NCI-H2196 (cell line): ENCODE results near the gene CDCA8.
A peak's percentile ranks its signal among the peaks of the same experiment; 100 is the strongest.

Experiments used
- DNase-seq: peaks from one replicate; lab custom pipeline; 2025; ENCODE audit not compliant: unreplicated experiment; lab: John Stamatoyannopoulos, UW

The CDCA8 gene

DNA sequence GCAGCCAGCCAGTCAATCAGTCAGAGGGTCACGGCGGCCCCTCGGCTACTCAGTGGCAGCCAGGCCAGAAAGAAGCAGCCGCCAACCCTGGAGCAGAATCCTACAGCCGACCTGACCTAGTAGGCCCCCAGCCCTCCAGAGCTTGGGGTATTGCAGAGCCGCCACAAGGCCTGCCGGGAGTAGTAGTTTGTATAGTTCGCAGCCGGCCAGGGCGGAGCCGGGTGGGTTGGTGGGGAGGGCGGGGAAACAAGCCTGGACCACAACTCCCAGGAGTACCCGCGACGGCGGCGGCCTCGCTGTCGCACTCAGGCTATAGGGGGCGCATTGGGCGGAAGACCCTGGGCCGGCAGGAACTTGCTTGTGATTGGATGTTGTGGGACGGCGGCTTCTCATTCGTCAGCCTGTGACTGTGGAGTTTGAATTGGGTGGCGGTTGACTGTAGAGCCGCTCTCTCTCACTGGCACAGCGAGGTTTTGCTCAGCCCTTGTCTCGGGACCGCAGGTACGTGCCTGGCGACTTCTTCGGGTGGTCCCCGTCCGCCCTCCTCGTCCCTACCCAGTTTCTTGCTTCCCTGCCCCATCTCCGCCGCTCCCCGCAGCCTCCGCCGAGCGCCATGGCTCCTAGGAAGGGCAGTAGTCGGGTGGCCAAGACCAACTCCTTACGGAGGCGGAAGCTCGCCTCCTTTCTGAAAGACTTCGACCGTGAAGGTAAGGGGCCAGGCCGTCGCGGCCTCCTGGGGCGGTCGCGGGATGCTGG lies at the start of gene CDCA8:
Gene CDCA8 (plus strand): TSS at position 439 of the 756 bp plus-strand sequence. CDS start 175 bp downstream, at position 614.
- peak; percentile 96 for DNase-seq

DNA sequence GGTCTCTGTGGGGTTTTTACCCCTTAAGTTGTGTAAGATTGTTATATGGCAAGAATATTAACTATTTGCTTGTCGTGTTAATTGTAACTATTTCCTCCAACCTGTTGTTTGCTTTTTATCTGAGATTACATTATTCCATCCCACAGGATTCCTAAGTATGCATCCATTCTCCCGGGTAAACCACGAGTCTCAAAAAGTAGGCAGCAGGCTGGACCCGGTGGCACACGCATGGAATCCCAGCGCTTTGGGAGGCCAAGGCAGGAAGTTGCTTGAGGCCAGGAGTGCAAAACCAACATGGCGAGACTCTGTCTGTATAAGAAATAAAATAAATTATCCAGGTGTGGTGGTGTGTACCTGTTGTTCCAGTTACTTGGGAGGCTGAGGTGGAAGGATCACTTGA lies 45.0 kb upstream of the CDCA8 start:
- no peak for DNase-seq

DNA sequence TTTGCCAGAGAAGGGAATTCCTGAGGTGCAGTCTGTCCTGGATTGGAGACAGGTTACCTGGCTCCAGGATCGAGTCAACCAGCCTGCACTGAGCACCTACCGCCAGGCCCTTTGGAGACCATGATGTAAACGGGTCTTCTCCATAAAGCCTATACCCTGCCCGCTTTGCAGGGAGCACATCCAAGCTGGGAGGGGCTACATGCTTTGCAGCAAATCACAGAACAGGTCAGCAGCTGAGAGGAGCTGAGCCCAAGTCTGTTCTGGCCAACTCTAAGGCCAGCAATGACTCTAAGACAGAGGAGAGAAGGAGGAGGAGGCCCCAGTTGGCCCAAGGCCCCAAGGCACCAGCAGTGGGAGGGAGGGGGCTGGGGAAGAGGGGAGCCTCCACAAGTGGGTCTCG lies 42.1 kb upstream of the CDCA8 start:
- DNase-seq, result no peak

DNA sequence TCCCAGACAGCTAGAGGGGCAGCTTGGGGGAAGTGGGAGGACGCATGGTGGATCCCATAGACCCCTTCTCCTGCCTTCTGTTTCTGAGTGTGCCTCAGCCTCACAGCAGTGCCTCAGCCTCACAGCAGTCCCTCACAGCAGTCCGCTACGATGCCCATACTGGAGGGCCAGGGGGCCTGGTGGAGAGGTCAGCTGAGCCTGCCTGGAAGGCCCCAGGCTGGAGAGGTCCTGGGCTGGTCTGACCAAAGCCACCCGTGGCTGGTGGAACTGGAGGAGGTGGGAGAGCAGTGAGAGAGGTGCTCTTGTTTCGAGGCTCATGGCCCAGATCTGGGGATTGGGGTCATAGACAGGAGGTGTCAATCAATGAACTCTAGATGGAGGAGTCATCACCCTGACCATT lies 41.6 kb upstream of the CDCA8 start:
- DNase-seq, result no peak

DNA sequence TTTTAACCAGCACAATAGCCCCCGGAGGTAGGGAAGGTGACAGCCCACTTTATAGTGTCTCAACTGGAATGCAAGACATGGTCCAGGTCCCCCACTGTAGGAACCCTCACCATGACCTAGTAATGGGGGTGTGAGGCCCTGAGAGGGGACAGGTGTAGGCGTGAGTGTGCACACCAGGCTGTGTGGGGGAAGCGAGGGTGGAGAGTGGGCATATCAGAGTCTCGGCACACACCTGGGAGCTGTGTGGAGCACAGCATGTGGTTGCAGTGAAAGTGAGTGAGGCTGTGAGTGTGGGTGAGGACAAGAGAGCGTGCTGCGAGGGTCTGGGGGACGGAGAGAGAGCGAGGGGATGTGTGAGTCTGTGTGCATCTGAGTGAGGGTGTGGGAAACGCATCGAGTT lies 40.5 kb upstream of the CDCA8 start:
- DNase-seq, result no peak

DNA sequence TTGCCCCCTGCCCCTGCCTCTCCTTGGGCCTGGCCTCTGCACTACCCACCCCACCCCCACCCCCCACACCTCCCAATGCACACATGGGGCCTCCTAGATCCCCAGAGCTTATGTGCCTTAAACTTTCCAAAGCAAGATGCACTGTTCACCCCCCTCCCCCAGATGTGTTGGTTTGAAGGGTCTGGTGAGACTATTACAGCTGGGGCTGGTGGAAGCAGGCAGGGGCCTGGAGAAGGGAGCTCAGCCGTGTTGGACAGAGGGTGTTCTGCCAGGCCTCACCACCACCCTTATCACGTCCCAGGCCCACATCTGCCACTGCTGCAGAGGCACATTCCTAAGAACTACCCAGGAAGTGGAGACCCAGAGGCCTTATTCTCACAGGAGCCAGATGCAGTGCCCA lies 39.3 kb upstream of the CDCA8 start:
- no peak for DNase-seq

DNA sequence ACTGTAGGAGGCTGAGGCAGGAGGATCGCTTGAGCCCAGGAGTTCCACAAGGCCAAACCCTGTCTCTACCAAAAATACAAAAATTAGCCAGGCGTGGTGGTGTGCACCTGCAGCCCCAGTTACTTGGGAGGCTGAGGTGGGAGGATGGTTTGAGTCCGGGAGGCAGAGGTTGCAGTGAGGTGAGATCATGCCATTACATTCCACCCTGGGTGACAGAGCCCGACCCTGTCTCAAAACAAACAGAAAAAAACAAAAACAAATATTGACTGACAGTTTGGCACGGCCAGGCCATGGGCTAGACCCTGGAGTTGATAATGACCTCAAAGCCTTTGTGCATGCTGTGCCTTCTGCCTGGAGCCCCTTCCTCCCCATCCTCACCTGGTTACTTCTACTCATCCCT lies 38.4 kb upstream of the CDCA8 start:
- no peak for DNase-seq

DNA sequence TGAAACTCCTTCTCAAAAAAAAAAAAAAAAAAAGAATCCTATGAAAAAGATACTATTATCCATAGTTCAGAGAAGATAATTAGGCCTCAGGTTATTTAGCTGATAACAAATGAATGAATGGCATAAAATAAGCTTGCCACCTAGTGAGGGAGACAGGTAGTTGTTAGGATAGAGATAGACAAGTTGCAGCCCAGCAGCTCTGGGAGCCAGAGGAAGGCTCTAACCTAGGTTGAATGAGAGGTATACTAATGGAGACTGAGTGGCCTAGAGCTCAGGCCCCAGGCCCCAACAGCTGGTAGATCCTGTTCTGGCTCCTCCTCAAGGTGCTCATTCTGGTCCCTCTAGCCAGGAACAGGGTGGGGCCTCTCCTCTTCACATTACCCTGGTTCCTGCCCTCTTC lies 37.0 kb upstream of the CDCA8 start:
- DNase-seq, result no peak

DNA sequence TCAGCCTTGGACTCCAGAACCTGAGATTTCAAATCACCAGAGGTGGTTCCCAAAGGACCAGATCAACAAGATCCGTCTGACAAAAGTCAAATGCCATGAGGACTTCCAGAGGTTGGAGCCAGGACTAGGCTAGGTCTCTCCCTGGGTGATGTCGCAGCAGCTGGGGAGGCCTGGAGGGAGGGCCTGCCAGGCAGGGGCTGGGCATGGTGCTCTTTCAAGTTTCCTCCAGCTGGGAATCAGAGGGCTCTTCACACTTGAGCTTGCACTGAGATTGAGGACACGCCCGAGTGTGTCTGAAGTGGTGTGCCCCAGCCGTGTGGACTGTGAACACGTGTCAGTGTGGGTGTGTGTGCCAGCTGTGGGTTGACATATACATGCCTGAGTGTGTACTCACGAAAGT lies 36.3 kb upstream of the CDCA8 start:
- DNase-seq, result no peak

DNA sequence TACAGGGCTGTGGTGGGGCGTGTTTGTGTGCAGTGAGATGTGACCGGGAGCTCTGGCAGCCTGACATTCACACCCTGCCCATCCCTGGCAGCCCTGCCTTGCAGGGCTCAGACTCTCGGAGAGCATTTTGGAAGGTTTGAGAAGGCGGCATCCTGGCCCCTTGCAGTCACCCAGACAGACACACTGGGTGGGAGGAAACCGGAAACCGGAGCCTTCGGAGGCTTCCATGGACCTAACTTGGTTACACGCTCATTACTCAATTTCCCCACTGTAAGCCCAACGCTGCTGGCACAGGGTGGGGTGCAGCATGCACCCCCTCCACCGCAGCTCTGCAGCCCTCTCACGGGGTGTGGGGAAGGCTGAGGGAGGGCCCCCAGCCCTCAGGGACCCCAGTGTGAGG lies 35.4 kb upstream of the CDCA8 start:
- DNase-seq, result no peak

DNA sequence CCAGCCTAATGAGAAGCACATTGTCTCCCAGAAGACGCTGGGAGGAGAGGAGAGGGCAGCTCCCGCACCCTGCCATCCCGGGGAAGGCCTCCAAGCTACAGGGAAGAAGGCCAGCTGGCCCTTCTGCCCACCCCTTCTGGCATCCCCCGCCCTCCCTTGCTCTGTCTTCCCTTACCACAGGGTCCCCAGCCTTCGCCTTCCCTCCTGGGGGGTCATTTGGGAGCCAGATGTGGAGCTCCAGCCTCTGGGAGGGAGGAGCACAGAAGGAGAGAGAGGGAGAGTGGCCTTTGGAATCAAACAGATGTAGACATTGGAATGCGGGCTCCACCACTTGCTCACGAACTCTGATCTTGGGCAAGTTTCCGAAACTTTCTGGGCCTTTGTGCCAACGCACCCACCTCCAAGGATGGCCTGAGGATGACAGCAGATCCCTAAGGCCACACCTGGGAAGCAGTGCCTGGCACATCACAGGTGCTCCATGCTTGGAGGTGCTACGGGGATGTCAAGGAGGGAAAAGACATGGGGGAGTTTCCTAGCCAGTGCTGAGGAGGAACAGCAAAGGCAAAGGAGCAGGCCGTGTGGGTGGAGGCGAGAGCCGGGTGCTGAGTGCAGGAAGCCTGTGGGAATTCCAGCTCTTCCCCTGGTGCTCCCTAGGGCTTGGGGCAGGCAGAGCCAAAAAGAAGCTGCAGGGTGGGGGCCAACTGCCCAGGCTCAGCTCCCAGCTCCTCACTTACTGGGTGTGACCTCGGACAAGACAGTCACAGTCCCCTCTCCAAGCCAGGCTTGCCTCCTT lies 34.5 kb upstream of the CDCA8 start:
- DNase-seq, result no peak

DNA sequence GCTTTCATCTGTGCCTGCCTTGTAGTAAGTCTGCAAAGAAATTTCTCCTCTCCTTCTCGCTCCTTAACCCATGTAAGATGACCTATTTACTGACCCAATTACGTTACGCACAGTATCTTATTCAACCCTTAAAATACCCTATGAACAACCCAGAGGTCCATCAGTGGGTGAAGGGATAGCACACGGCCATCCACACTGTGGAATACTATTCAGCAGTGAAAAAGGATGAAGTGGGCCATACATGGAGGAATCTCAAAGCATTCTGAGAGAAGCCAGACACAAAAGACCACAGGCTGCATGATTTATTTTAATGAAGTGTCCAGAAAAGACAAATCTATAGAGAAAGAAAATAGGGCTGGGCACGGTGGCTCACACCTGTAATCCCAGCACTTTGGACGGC lies 33.8 kb upstream of the CDCA8 start:
- no peak for DNase-seq

DNA sequence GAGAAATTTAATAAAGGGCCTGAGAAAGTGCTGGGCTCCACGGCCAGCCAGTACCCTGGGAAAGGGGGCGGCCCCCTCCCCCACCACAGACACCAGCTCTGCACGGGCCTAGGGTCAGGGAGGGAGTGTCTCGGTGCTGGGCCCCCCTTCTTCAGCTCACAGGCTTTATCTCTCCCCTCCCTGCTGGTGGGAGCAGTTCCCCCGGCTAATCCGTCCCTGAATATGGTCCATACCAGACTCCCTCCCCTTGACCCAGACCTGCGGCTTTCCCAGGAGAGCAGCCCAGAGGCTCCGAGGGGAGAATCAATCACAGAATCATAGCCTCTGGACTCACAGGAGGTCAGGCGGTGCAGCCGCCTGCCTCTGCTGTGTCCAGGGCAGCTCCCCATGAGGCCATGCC lies 31.7 kb upstream of the CDCA8 start:
- DNase-seq, result no peak

DNA sequence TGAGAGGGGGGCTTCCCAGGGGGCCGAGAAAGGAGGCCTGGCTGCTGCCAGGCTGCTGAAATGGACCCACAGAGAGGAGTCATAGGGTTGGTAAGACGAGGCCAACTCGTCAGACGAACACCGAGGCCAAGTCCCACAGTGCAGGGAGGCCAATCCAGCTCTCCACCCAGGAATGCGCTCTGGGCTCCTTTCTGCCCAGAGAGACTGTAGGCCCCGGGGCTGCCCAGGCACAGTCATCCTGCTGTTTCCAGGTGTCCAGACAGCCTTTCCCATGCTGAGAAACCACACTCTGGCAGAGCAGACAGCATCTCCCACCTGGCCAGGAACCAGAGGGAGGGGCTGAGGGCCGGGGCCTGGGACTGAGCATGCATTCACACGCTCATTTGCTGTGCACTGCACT lies 30.9 kb upstream of the CDCA8 start:
- DNase-seq, result no peak

DNA sequence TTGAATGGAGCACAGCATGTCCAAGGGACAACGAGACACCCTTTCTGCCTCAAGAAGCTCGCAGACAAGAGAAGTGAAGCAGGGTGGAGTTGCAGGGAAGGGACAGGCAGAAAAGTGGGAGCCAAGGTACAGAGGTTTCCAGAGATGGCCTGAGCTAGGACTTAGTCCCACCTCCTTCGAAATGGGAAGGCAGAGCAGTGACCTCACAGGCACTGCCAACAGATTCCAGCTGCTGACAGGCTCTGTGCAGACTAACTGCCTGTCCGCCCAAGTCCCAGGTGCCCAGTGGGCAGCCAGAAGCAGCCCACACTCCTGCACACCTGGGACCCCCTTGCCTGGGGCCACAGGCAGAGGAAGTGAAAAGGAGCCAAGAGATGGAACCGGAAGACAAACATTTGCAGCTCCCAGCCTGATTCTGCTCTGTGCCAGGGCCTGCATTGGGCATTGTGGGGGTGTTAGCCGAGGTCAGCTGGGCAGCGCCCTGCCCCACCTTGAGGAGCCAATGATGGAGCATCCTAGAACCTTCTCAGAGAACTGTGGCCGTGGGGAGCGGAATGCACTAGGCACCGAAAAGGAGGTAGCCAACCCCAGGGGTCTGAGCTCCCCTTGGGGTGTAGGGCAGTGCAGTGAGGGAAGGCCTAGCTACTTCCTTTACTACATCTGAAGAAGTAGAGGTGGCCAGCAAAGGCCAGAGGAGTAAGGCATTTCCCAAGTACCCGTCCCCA lies 30.1 kb upstream of the CDCA8 start:
- DNase-seq, result no peak

DNA sequence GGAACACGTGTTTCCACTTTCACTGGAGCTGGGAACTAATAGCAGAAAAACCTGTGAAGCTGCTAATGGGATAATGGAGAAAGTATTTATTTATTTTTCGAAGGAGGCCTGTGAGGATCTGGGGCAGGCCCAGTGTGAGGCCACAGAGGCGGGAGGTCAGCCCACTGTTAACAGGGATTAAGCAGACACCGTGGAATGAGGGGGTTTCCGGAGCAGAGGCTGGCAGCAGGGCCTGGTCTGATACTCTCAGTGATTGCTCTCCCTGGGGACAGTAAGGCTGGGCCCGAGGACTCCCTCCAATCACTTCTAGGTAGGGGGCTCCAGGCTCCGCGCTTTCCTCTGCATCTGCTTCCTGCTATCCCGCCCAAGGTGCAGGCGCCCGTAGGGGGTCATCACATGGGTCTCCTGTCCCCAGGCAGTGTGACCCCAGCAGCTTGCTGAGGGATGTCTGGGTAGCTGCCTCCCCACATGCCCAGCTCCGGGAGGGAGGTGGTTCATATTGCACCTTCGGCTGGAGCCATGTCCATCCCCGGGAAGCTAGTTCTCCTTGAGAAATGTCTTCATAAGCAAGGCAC lies 28.8 kb upstream of the CDCA8 start:
- DNase-seq, result no peak

DNA sequence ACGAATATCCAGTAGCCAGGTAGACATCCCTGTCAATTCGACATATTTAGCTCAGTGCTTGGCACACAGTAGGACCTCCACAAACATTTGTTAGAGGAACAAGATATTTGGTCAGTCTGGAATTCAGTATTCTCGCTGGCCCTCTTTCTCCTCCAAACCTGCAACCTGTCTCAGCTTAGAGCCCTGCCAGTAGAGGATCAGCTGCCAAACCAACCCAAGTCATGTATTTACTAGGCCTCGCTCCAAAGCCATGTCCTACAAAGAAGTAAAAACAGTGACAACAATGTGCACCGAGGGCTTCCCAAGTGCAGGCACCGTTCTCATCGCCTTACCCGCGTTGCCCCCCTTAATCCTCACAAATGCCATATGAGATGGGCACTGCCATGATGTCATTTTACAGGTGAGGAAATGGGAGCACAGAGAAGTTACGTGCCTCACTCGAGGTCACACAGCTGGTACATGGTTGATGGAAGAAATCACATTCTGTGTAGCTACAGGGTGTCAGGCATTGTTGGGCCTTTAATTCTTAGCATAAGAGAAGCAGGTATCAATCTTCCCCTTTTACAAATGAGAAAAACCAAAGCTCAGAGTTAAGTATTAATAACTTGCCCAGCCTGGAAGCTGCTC lies 26.0 kb upstream of the CDCA8 start:
- no peak for DNase-seq

DNA sequence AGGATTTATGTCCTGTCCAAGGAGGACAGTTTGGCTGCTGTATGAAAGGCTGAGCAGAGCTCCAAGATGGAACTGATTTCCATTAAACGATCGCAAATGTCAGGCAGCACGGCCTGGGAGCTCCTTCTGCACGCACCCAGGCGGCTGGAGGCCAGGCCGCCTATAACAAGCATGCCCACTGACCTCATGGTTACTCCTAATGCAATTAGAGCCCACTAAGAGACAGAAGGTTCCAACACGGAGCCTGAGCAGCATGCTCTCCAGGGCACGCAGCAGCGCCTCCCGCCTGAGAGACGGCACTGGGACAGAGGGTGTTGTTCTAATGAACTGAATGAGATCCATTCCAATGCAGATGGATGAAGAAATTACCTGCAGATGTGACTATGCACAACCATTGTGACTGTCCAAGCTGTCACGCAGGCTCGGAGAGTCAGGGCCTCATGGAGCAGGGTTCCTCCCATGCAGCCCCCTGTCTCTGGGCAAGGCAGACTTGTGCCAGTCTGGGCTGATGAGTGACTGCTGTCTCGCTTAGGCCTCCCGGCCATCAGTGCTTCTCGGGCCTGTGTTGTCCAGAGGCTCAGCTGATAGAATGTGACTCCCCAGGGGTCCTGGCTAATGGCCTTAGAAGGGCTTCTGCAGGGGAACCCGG lies 25.2 kb upstream of the CDCA8 start:
- no peak for DNase-seq

DNA sequence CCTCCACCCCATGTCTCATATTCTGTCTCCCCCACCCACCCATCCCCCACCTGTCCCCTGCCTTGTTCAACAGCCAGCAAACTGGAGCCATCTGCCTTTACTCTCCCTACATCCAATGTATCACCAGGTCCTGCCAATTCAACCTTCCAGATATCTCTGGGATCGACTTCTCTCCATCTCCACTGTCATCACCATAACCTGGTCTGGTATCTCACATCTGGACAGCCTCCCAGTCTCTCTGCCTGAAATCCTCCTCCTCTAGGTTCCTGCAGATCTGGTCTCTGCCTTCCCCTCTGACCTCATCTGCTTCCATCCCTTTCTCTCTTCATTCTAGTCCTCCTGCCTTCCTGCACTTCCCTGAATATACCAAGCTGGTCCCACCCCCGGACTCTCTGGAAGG lies 22.2 kb upstream of the CDCA8 start:
- no peak for DNase-seq

DNA sequence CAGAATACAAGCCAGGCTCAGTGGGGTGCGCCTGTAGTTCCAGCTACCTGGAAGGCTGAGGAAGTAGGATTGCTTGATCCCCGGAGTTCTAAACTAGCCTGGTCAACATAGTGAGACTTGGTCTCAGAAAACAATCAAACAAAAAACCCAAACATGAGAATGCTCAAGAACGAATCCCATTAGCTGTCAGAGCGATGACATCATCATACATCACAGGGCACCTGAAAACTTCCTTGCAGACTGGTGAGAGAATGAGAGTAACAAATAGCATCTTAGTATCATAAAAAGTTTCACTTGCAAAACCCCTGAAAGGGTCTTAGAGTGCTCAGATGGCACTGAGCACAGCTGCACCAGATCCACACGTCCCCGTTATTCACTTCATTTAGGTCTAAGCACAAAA lies 21.1 kb upstream of the CDCA8 start:
- no peak for DNase-seq
